Liver (tissue), 9 donors: ENCODE measurements around the gene PLN. TPM values are rescaled to one million over a fixed set of nuclear protein-coding genes. Genes with fewer than 3 reads are reported as not detected.

ENCODE experiments used
- DNase-seq: peaks from one replicate; pipeline ENCODE4 v3.0.0-alpha.2; 2017; ENCODE audit warnings: low spot score
- H3K27ac ChIP-seq, 2 donors: one replicate each; pipeline ENCODE4 v1.7.0; 2013; ENCODE audit warnings: inconsistent platforms in 2 of 2, low read length in 2 of 2, control low read depth in 1 of 2, low read depth in 1 of 2, mild to moderate bottlenecking in 1 of 2
- H3K27me3 ChIP-seq, 4 donors: one replicate each; pipeline versions ENCODE4 v1.6.1 to v1.7.0; 2013; ENCODE audit warnings: low read length in 3 of 4, inconsistent platforms in 1 of 4, mild to moderate bottlenecking in 1 of 4, moderate library complexity in 1 of 4; ENCODE audit not compliant: control insufficient read depth in 4 of 4, insufficient read depth in 4 of 4
- H3K36me3 ChIP-seq, 4 donors: one replicate each; pipeline versions ENCODE4 v1.6.1 to v1.7.0; 2013; ENCODE audit warnings: low read length in 3 of 4, mild to moderate bottlenecking in 3 of 4, low read depth in 1 of 4, moderate library complexity in 1 of 4; ENCODE audit not compliant: control insufficient read depth in 4 of 4, insufficient read depth in 3 of 4
- H3K4me1 ChIP-seq, 4 donors: one replicate each; pipeline versions ENCODE4 v1.6.1 to v1.7.0; 2013; ENCODE audit warnings: low read length in 3 of 4, mild to moderate bottlenecking in 3 of 4, moderate library complexity in 1 of 4; ENCODE audit not compliant: control insufficient read depth in 4 of 4, insufficient read depth in 4 of 4
- H3K4me3 ChIP-seq, 3 donors: one replicate each; pipeline versions ENCODE4 v1.6.1 to v1.7.0; 2013; ENCODE audit warnings: low read length in 3 of 3, control low read depth in 1 of 3, low read depth in 1 of 3, mild to moderate bottlenecking in 1 of 3
- H3K9ac ChIP-seq, 2 donors: one replicate each; pipeline ENCODE4 v1.7.0; 2013; ENCODE audit warnings: low read length in 2 of 2, mild to moderate bottlenecking in 2 of 2, moderate library complexity in 2 of 2, control low read depth in 1 of 2, low read depth in 1 of 2
- H3K9me3 ChIP-seq, 4 donors: one replicate each; pipeline versions ENCODE4 v1.6.1 to v1.7.0; 2013; ENCODE audit warnings: low read length in 3 of 4; ENCODE audit not compliant: control insufficient read depth in 4 of 4
- EGR1 ChIP-seq, 2 donors: IDR thresholded peaks; 2 replicates each; pipeline ENCODE4 v1.6.1; 2016 to 2018; ENCODE audit warnings: antibody characterized with exemption in 2 of 2, low read depth in 2 of 2
- FOXA1 ChIP-seq: IDR thresholded peaks from 2 replicates; pipeline ENCODE4 v1.6.1; 2016; ENCODE audit warnings: antibody characterized with exemption
- FOXA2 ChIP-seq: IDR thresholded peaks from 2 replicates; pipeline ENCODE4 v1.6.1; 2016; ENCODE audit warnings: antibody characterized with exemption
- GABPA ChIP-seq, 2 donors: IDR thresholded peaks in 1 of 2; conservative IDR thresholded peaks in 1 of 2; 2 replicates each; pipeline ENCODE4 v1.6.1; 2016; ENCODE audit warnings: antibody characterized with exemption in 2 of 2, mild to moderate bottlenecking in 1 of 2, moderate library complexity in 1 of 2
- HNF4A ChIP-seq, 2 donors: conservative IDR thresholded peaks; 2 replicates each; pipeline ENCODE4 v1.6.1; 2016; ENCODE audit warnings: antibody characterized with exemption in 2 of 2, mild to moderate bottlenecking in 2 of 2
- JUND ChIP-seq, 2 donors: IDR thresholded peaks; 2 replicates each; pipeline ENCODE4 v1.6.1; 2016; ENCODE audit warnings: antibody characterized with exemption in 2 of 2
- NR2F2 ChIP-seq: IDR thresholded peaks from 2 replicates; pipeline ENCODE4 v1.6.1; 2016; ENCODE audit warnings: antibody characterized with exemption
- RAD21 ChIP-seq, 2 donors: IDR thresholded peaks; 2 replicates each; pipeline ENCODE4 v1.6.1; 2016; ENCODE audit warnings: antibody characterized with exemption in 2 of 2, mild to moderate bottlenecking in 2 of 2
- RXRA ChIP-seq, 2 donors: IDR thresholded peaks; 2 replicates each; pipeline ENCODE4 v1.6.1; 2017 to 2018; ENCODE audit warnings: antibody characterized with exemption in 2 of 2, mild to moderate bottlenecking in 1 of 2
- TAF1 ChIP-seq: conservative IDR thresholded peaks from 2 replicates; pipeline ENCODE4 v1.6.1; 2016; ENCODE audit warnings: antibody characterized with exemption, mild to moderate bottlenecking
- YY1 ChIP-seq: IDR thresholded peaks from 2 replicates; pipeline ENCODE4 v1.6.1; 2016; ENCODE audit warnings: antibody characterized with exemption, mild to moderate bottlenecking
- WGBS: extraction: QIAGEN DNeasy Blood & Tissue Kit; methylation state at CpG from one replicate; pipeline ENCODE4 v1.1.7; 2013; 5-methylcytosine and 5-hydroxymethylcytosine counted together
- polyA plus RNA-seq, 2 donors: library from polyadenylated mRNA; stranded (reverse) in 1 of 2; unstranded in 1 of 2; fragments of 200-250 nt in 1 of 2; fragments of >200 nt in 1 of 2; fragmentation: Nextera tagmentation in 1 of 2; extraction: Ambion mirVana in 1 of 2; gene quantifications; one replicate each; pipeline versions ENCODE4 v1.2.1 to v1.2.3, GENCODE V29; 2013 to 2015
- total RNA-seq, 2 donors: library from RNA; depleted of rRNA; stranded (reverse); fragments of >200 nt; gene quantifications; one replicate each; pipeline ENCODE4 v1.2.3, GENCODE V29; 2014
- TF ChIP-seq, protein P1 (sequence below): IDR thresholded peaks from 2 replicates; pipeline ENCODE4 v1.6.1; 2016; ENCODE audit warnings: antibody characterized with exemption
- TF ChIP-seq, protein P2 (sequence below): IDR thresholded peaks from 2 replicates; pipeline ENCODE4 v1.6.1; 2016; ENCODE audit warnings: antibody characterized with exemption
- TF ChIP-seq, protein P3 (sequence below): IDR thresholded peaks from 2 replicates; pipeline ENCODE4 v1.6.1; 2016; ENCODE audit warnings: antibody characterized with exemption, mild to moderate bottlenecking
- TF ChIP-seq, protein P4 (sequence below): fragments of 150-350 bp; IDR thresholded peaks from 2 replicates; pipeline ENCODE4 v1.5.1; 2017; ENCODE audit warnings: improper control_type of control experiment, low read depth, low read length; ENCODE audit not compliant: missing input control
- donor health status: healthy.
- donor health status: healthy.
- donor health status: healthy.
- donor health status: healthy.
- donor health status: healthy.

PLN gene
- total and polyA plus RNA-seq, 4 donors = 0.14 to 1.3 (median 0.44) TPM

DNA sequence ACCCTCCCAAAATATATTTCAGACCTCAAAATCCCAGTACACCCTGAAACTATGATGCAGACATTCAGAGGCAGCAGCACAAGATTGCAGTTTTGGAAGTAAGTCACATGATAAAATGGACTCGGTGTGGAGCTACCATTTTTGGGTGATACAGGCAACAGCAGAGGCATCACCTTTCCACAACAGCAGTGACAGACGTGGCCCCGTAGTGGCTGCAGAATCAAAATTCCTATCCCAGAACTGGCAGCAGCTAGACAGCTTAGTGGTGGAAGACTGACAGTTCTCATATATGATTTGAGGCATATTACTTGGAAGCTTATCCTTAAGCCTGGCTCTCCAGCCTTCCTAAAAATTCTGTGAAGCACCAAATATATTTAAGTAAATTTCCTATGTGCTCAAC, 19.9 kb downstream of the PLN start:
- H3K27me3 ChIP-seq = no peaks in the 10 kb centered on the region
- no peaks in the 10 kb centered on the region for H3K4me1 ChIP-seq
- no peak overlapping the region for H3K9ac ChIP-seq
- no peak for DNase-seq
- no peak for TF ChIP-seq JUND (IDR thresholded peaks at IDR 0.05)
- no peak for TF ChIP-seq NR2F2
- TF ChIP-seq, protein P1, sequence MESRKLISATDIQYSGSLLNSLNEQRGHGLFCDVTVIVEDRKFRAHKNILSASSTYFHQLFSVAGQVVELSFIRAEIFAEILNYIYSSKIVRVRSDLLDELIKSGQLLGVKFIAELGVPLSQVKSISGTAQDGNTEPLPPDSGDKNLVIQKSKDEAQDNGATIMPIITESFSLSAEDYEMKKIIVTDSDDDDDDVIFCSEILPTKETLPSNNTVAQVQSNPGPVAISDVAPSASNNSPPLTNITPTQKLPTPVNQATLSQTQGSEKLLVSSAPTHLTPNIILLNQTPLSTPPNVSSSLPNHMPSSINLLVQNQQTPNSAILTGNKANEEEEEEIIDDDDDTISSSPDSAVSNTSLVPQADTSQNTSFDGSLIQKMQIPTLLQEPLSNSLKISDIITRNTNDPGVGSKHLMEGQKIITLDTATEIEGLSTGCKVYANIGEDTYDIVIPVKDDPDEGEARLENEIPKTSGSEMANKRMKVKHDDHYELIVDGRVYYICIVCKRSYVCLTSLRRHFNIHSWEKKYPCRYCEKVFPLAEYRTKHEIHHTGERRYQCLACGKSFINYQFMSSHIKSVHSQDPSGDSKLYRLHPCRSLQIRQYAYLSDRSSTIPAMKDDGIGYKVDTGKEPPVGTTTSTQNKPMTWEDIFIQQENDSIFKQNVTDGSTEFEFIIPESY = no peak
- TF ChIP-seq FOXA1 = no peak
- TF ChIP-seq HNF4A (conservative IDR thresholded peaks at IDR 0.05) = no peak
- no peak for TF ChIP-seq TAF1
- TF ChIP-seq, protein P2, sequence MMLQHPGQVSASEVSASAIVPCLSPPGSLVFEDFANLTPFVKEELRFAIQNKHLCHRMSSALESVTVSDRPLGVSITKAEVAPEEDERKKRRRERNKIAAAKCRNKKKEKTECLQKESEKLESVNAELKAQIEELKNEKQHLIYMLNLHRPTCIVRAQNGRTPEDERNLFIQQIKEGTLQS = no peak
- no peak for TF ChIP-seq YY1
- TF ChIP-seq, protein P3, sequence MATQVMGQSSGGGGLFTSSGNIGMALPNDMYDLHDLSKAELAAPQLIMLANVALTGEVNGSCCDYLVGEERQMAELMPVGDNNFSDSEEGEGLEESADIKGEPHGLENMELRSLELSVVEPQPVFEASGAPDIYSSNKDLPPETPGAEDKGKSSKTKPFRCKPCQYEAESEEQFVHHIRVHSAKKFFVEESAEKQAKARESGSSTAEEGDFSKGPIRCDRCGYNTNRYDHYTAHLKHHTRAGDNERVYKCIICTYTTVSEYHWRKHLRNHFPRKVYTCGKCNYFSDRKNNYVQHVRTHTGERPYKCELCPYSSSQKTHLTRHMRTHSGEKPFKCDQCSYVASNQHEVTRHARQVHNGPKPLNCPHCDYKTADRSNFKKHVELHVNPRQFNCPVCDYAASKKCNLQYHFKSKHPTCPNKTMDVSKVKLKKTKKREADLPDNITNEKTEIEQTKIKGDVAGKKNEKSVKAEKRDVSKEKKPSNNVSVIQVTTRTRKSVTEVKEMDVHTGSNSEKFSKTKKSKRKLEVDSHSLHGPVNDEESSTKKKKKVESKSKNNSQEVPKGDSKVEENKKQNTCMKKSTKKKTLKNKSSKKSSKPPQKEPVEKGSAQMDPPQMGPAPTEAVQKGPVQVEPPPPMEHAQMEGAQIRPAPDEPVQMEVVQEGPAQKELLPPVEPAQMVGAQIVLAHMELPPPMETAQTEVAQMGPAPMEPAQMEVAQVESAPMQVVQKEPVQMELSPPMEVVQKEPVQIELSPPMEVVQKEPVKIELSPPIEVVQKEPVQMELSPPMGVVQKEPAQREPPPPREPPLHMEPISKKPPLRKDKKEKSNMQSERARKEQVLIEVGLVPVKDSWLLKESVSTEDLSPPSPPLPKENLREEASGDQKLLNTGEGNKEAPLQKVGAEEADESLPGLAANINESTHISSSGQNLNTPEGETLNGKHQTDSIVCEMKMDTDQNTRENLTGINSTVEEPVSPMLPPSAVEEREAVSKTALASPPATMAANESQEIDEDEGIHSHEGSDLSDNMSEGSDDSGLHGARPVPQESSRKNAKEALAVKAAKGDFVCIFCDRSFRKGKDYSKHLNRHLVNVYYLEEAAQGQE = no peak
- TF ChIP-seq, protein P4, sequence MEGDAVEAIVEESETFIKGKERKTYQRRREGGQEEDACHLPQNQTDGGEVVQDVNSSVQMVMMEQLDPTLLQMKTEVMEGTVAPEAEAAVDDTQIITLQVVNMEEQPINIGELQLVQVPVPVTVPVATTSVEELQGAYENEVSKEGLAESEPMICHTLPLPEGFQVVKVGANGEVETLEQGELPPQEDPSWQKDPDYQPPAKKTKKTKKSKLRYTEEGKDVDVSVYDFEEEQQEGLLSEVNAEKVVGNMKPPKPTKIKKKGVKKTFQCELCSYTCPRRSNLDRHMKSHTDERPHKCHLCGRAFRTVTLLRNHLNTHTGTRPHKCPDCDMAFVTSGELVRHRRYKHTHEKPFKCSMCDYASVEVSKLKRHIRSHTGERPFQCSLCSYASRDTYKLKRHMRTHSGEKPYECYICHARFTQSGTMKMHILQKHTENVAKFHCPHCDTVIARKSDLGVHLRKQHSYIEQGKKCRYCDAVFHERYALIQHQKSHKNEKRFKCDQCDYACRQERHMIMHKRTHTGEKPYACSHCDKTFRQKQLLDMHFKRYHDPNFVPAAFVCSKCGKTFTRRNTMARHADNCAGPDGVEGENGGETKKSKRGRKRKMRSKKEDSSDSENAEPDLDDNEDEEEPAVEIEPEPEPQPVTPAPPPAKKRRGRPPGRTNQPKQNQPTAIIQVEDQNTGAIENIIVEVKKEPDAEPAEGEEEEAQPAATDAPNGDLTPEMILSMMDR = no peak
- no peak for TF ChIP-seq FOXA2
- no peak for TF ChIP-seq GABPA (IDR thresholded peaks at IDR 0.05 in 1 of 2, conservative IDR thresholded peaks at IDR 0.05 in 1 of 2)
- TF ChIP-seq RXRA (IDR thresholded peaks at IDR 0.05) = no peak
- no peaks in the 10 kb centered on the region for H3K9me3 ChIP-seq
- peaks cover 0 to under 1% (median 0%) of the 10 kb centered on the region in 4 donors for H3K36me3 ChIP-seq
- WGBS = 92% methylated on average over 3 of the region's 3 CpGs
- no peak overlapping the region for H3K4me3 ChIP-seq
- no peak overlapping the region for H3K27ac ChIP-seq

DNA sequence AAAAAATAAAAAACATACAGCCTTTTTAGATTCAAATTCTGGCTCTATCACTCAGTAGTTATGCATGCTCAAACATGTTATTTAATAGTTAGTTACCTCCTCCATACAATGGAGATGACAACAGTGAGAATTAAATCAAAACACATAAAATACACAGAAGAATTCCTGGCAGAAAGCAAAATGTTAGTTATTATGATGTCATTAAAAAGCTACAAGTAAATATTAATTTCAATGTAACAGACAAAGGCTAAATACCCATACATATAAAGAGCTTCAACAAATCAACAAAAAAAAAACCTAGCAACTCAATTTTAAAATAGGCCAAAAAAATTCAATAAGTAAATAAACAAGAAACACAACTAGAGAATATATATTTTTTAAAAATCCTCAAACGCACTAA, 21.4 kb downstream of the PLN start:
- Histone ChIP-seq H3K4me3 (no peak overlapping the region), H3K36me3 (peaks cover 0 to 3% (median under 1%) of the 10 kb centered on the region in 4 donors), H3K27ac (no peak overlapping the region), H3K4me1 (no peaks in the 10 kb centered on the region), H3K9me3 (peaks cover 5 to 8% (median 7%) of the 10 kb centered on the region in 4 donors), H3K9ac (no peak overlapping the region), H3K27me3 (no peaks in the 10 kb centered on the region)
- no peak for DNase-seq
- WGBS = 98% methylated on average over 1 of the region's 1 CpG
- TF ChIP-seq, protein P4 = no peak
- TF ChIP-seq FOXA2 = no peak
- TF ChIP-seq TAF1 = no peak
- TF ChIP-seq, protein P1 = no peak
- TF ChIP-seq RAD21 (IDR thresholded peaks at IDR 0.05) = no peak
- TF ChIP-seq RXRA (IDR thresholded peaks at IDR 0.05) = no peak
- no peak for TF ChIP-seq NR2F2
- no peak for TF ChIP-seq EGR1 (IDR thresholded peaks at IDR 0.05; ENCODE audit: low read depth in 2 of 2)
- TF ChIP-seq, protein P3 = no peak
- TF ChIP-seq JUND (IDR thresholded peaks at IDR 0.05) = no peak
- TF ChIP-seq FOXA1 = no peak
